ENCODE data around the gene ICA1. TPM values are rescaled to one million over a fixed set of nuclear protein-coding genes. Genes with fewer than 3 reads are reported as not detected.
"Not testable (repeated sequence)": the region's sequence is repeated elsewhere in the genome, so short reads cannot be mapped to it uniquely, and the experiment has no call there.

ICA1 gene
- total RNA-seq, 4 donors from 2014 or later: 9.7 to 61.8 (median 31.6) TPM

DNA sequence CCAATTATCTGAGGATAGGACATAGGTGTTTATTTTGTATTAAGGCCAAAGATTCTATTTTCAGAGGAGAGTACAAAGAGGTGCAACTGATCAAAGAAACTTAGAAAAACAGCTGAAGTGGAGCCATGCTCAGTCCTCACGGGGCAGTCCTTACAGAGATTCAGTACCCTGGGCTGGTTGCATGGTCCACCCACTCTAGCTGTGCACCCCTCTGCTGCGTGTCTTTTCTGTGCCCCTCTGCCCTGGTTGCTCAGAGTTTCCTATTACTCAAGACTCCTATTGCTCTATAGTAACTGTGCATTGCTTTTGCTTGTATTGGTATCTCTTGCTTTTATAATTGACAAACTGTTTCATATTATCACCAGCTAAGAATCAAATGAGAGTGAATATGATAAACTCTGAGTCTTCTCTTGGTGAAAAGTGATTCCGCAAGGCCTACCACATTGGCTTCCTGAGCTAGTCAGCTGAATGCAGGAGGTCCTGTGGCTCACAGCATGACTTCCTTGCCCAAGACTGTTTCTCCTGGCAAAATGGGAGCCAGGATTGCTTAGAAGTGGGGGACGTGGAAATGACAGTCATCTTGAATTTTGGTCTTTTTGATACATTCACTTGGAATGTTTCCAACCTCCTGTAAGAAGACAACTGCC is 156.4 kb downstream of the ICA1 start:
- ATAC-seq (ENCODE audit: low FRiP score): no peak
- no peak for DNase-seq (ENCODE audit: low spot score)
- TF ChIP-seq, protein P1, sequence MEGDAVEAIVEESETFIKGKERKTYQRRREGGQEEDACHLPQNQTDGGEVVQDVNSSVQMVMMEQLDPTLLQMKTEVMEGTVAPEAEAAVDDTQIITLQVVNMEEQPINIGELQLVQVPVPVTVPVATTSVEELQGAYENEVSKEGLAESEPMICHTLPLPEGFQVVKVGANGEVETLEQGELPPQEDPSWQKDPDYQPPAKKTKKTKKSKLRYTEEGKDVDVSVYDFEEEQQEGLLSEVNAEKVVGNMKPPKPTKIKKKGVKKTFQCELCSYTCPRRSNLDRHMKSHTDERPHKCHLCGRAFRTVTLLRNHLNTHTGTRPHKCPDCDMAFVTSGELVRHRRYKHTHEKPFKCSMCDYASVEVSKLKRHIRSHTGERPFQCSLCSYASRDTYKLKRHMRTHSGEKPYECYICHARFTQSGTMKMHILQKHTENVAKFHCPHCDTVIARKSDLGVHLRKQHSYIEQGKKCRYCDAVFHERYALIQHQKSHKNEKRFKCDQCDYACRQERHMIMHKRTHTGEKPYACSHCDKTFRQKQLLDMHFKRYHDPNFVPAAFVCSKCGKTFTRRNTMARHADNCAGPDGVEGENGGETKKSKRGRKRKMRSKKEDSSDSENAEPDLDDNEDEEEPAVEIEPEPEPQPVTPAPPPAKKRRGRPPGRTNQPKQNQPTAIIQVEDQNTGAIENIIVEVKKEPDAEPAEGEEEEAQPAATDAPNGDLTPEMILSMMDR (IDR thresholded peaks at IDR 0.05): no peak

DNA sequence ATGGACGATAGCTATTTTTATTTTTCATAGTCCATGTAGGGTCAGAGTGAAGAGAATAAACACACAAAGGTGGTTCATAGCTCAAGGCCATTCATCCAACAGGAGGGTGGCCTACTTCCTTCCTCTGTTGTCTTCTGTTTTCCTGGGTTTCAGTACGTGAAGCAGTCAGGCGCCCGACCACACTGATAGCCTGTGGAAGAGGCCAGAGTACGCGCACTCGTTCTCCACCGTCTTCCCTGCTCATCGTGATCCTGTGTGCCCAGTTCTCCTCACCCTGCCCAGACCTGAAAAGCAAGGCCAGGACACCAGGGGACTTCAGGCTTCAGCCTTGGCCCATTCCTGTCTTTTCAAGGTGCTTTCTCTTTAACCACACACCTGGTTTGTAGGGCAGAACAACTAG is 158.7 kb downstream of the ICA1 start:
- ATAC-seq (ENCODE audit: low FRiP score) (no peak), DNase-seq (ENCODE audit: low spot score) (no peak)
- TF ChIP-seq, protein P1 (IDR thresholded peaks at IDR 0.05): no peak

DNA sequence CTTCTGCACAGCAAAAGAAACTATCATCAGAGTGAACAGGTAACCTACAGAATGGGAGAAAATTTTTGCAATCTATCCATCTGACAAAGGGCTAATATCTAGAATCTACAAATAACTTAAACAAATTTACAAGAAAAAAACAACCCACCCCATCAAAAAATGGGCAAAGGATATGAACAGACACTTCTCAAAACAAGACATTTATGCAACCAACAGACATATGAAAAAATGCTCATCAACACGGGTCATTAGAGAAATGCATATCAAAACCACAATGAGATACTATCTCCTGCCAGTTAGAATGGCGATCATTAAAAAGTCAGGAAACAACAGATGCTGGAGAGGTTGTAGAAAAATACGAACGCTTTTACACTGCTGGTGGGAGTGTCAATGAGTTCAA is 160.7 kb downstream of the ICA1 start:
- ATAC-seq (ENCODE audit: low FRiP score); DNase-seq (ENCODE audit: low spot score): not testable (repeated sequence)

DNA sequence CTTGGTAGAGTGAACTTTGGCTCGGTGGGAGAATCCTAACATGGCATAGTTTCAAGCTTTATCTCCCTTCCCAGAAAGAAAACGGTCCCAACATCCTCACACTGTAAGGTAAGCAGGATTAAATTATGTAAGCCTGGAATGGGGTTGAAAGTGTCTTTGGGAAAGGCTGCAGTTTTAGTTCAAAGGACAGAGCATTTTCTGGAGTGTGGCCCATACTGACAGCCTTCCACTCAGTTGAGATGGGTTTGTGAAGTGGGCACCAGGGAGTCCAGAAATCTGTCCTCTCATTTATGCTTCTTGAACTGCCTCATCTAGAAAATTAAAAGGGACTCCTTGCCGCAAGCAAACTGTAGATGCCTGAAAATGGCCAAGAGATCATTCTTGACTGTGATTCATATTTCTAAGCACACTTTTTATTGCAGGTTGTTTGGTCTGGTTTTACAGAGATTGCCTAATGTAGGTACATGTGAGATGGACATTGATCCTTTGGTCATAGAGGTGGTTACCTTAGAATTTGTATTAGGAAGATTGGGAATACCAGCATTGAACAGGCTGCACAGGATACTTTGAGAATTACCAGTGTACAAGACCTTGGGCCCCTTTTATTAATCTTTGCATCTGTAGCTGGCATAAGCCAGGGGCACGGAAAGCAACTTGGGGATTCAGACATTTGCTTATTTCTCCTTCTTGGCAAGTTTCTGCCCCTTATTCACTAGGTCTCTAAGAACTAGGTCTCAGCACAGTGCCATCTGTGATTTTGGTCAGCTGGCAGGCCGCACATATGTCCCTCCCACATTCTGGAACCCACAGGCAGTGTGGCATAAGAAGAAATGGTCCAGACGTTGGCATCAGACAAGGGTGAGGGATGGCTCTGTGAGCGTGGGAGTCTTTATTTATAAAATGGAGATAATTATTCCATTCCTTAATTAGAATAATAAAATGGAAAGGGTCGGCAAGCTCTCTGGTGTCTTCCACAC is 167.5 kb downstream of the ICA1 start:
- ATAC-seq (ENCODE audit: low FRiP score) (no peak), DNase-seq (ENCODE audit: low spot score) (no peak)
- TF ChIP-seq, protein P1 (IDR thresholded peaks at IDR 0.05): no peak

DNA sequence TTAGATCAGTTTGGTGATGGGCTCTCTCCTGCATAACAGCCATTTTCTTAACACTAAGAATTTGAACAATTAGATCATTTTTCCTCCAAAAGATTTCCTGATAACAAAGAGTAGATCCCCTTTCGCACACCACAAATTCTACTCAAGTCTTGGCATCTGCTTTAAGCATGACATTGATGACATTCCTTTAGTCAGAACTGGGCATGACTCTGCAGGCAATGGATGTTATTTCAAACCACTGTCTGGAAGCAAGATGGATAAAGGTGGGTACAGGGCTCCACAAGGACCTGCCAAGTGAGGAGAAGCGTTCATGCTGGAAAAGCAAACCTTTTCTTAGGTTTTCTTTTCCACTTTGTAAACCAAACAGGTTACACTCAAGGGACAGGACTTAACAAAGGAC is 169.8 kb downstream of the ICA1 start:
- ATAC-seq (ENCODE audit: low FRiP score) (no peak), DNase-seq (ENCODE audit: low spot score) (no peak)
- TF ChIP-seq, protein P1 (IDR thresholded peaks at IDR 0.05): no peak

DNA sequence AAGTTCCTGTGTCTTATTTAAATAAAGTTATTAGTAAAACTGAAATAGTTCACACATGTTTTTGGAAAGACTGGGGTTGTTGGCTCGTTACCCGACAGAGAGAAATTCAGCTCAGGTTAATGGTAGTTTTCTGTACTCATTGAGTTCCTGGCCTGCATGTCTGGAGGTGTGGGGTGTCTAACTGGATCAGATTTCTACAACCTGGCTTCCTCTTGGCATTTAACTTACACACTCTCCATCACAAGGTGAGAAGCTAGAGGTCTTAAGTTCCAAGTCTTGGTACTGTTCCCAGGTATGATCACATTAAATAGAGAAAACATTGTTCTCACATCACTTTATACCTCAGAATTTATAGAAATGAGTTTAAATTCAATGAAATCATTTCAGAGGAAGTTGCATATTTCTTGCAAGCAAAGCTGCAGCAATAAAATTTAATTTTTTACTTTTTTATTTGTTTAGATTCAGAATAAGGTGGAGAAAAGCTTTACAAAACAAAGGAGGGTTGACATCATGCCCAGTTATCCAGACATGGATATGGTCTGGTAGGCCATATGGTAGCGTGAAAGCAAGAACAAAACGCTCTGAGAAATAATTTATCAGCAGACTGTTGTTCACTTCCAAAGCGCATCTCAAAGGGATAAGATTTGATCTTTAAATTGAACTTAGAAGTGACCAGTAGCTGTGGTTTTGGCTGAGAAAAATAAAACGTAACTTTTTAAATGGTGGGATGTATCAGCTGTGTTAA is 172.8 kb downstream of the ICA1 start:
- DNase-seq (ENCODE audit: low spot score): no peak
- TF ChIP-seq, protein P1 (IDR thresholded peaks at IDR 0.05): no peak
- ATAC-seq (ENCODE audit: low FRiP score): no peak

DNA sequence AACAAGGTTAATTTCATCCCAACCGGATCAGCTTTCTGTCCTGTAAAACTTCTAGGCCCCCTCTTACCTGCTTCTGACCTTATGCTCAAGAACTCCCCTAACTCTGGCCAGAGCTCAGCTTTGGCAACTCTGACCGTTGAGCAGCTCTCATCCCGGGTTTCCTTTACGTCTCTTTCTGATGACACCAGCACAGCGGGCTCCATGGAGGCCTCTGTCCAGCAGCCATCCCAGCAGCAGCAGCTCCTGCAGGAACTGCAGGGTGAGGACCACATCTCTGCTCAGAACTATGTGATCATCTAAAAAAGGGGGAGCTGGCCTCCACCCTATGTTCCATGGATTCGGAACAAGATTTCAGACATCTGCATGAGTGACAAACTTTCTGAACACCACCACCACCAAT is 175.7 kb downstream of the ICA1 start:
- no peak for DNase-seq (ENCODE audit: low spot score)
- TF ChIP-seq, protein P1 (IDR thresholded peaks at IDR 0.05): no peak
- no peak for ATAC-seq (ENCODE audit: low FRiP score)

Data from omental fat pad (tissue), 4 donors.